GM21529 (cell line): ENCODE results near the gene NUDT16L1.

ENCODE experiments used
- ATAC-seq: cut with Tn5 transposase; IDR thresholded peaks from one replicate; pipeline ENCODE4 v1.9.1; 2021; ENCODE audit not compliant: unreplicated experiment

Gene NUDT16L1

GRCh38 chr16:4693956-4694641, 737 bp downstream of the NUDT16L1 start:
- ATAC-seq, result peak; percentile 2

GRCh38 chr16:4694642-4695451, 1.5 kb downstream of the NUDT16L1 start:
- ATAC-seq, result no peak

- ATAC-seq, result no peak
Observed at GRCh38 chr16:4695473-4696171, 2.3 kb downstream of the NUDT16L1 start.

GRCh38 chr16:4696172-4696904, 3.0 kb downstream of the NUDT16L1 start:
- no peak for ATAC-seq

- ATAC-seq, result no peak
Observed at GRCh38 chr16:4696905-4697847, 3.8 kb downstream of the NUDT16L1 start.

GRCh38 chr16:4697848-4698291, 4.5 kb downstream of the NUDT16L1 start:
- ATAC-seq, result no peak

- ATAC-seq, result no peak
Observed at GRCh38 chr16:4698321-4699045, 5.1 kb downstream of the NUDT16L1 start.

- no peak for ATAC-seq
Observed at GRCh38 chr16:4699046-4699556, 5.7 kb downstream of the NUDT16L1 start.

- ATAC-seq, result no peak
Observed at GRCh38 chr16:4700380-4700996, 7.1 kb downstream of the NUDT16L1 start.

- no peak for ATAC-seq
Observed at GRCh38 chr16:4700997-4701743, 7.8 kb downstream of the NUDT16L1 start.

GRCh38 chr16:4701791-4702465, 8.6 kb downstream of the NUDT16L1 start:
- no peak for ATAC-seq

- ATAC-seq, result no peak
Observed at GRCh38 chr16:4702466-4702808, 9.1 kb downstream of the NUDT16L1 start.

GRCh38 chr16:4703906-4704305, 10.5 kb downstream of the NUDT16L1 start:
- no peak for ATAC-seq

- no peak for ATAC-seq
Observed at GRCh38 chr16:4704491-4704890, 11.1 kb downstream of the NUDT16L1 start.

- ATAC-seq, result no peak
Observed at GRCh38 chr16:4704913-4705312, 11.6 kb downstream of the NUDT16L1 start.

- ATAC-seq, result no peak
Observed at GRCh38 chr16:4706871-4707270, 13.5 kb downstream of the NUDT16L1 start.

- no peak for ATAC-seq
Observed at GRCh38 chr16:4709481-4709880, 16.1 kb downstream of the NUDT16L1 start.
